Kidney (tissue), 14 donors: ENCODE measurements around the gene ARID1B. TPM values are rescaled to one million over a fixed set of nuclear protein-coding genes. Genes with fewer than 3 reads are reported as not detected.

Source experiments
- DNase-seq, 5 donors: peaks; one replicate each; pipeline ENCODE4 v3.0.0-alpha.2; 2013 to 2020
- FAIRE-seq: peaks from 2 replicates; lab custom pipeline; 2012; peaks lifted over from hg19 to GRCh38; lab: Jason Lieb, UNC
- H3K27ac ChIP-seq, 2 donors: one replicate each; pipeline ENCODE4 v1.7.0; 2013; ENCODE audit warnings: low read depth in 2 of 2, low read length in 2 of 2, inconsistent platforms in 1 of 2
- H3K27me3 ChIP-seq: one replicate; pipeline ENCODE4 v1.7.1; 2013; ENCODE audit warnings: low read length, inconsistent platforms; ENCODE audit not compliant: control insufficient read depth, insufficient read depth
- H3K36me3 ChIP-seq, 3 donors: one replicate each; pipeline versions ENCODE4 v1.7.0 to v1.7.1; 2013; ENCODE audit warnings: low read length in 3 of 3, control low read depth in 1 of 3, inconsistent platforms in 1 of 3; ENCODE audit not compliant: insufficient read depth in 3 of 3, control insufficient read depth in 2 of 3
- H3K4me1 ChIP-seq, 3 donors: one replicate each; pipeline versions ENCODE4 v1.7.0 to v1.7.1; 2013; ENCODE audit warnings: low read length in 3 of 3, inconsistent platforms in 1 of 3, low read depth in 1 of 3; ENCODE audit not compliant: control insufficient read depth in 2 of 3, insufficient read depth in 2 of 3
- H3K4me3 ChIP-seq, 3 donors: one replicate each; pipeline versions ENCODE4 v1.7.0 to v1.8.1; 2013; ENCODE audit warnings: low read length in 3 of 3, control low read depth in 1 of 3, inconsistent platforms in 1 of 3
- H3K9ac ChIP-seq, 3 donors: one replicate each; pipeline versions ENCODE4 v1.7.0 to v1.7.1; 2013; ENCODE audit warnings: low read length in 3 of 3, control low read depth in 1 of 3, inconsistent platforms in 1 of 3
- H3K9me3 ChIP-seq, 3 donors: one replicate each; pipeline versions ENCODE4 v1.7.0 to v1.7.1; 2013; ENCODE audit warnings: low read length in 3 of 3, control low read depth in 1 of 3, inconsistent platforms in 1 of 3; ENCODE audit not compliant: control insufficient read depth in 2 of 3, insufficient read depth in 1 of 3
- intact Hi-C: fragments of 100-400 bp; cut with DNase I; formaldehyde crosslinking; loops from one replicate; pipeline ENCODE4 v1.11.1; 2022
- polyA plus RNA-seq: library from polyadenylated mRNA; stranded (reverse); fragments of 350-450 nt; fragmentation: Illumina TruSeq; extraction: RNeasy Lipid Tissue Mini Kit (QIAGEN cat#74804); gene quantifications from one replicate; pipeline ENCODE4 v1.2.3, GENCODE V29; 2014; ENCODE audit warnings: low read depth, low replicate concordance; ENCODE audit not compliant: insufficient read depth
- total RNA-seq: library from RNA; stranded (reverse); fragmentation: NEBNext Ultra II Directional; extraction: Animal tissue kit (Norgen Biotek cat#: 25700); gene quantifications from one replicate; pipeline ENCODE4 v1.2.1, GENCODE V29; 2021
- TF ChIP-seq, protein P1 (sequence below): IDR thresholded peaks from 3 replicates; pipeline ENCODE4 v1.5.1; 2012; ENCODE audit warnings: mild to moderate bottlenecking, moderate library complexity, borderline replicate concordance; ENCODE audit not compliant: insufficient read depth; ENCODE audit errors: extremely low read depth
- donor health status: control.
- donor health status: control.
- donor health status: control.
- donor health status: control.
- donor health status: control.
- donor health status: DM: yes; HTN: yes; CAD: no.
- donor health status: Normal renal cell carcinoma (clear cell type).

The ARID1B gene
- total and polyA plus RNA-seq, 2 donors from 2014 or later, result 16.4 to 110 TPM

DNA sequence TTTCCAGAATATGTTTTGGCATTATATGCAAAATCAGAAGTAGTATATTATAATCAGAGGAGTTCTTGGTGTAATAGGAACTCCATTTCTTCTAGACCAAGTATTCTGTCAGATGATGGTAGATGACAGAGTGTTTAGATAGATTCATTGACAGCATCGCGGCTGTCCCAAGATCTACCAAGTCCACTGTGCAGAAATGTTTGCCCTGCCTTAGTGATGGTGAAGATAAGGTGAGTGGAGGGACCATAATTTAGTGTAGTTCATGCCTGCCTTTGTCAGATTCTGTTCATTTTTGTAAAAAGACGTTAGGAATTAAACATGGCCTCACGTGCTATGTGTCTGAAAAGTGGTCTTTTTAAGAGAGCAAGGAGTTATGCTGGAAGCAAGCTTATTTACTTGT is 270.1 kb downstream of the ARID1B start:
- Histone ChIP-seq H3K9me3 (no peaks in the 10 kb centered on the region), H3K4me1 (peaks cover 0 to 4% (median 3%) of the 10 kb centered on the region in 3 donors), H3K27me3 (no peaks in the 10 kb centered on the region), H3K36me3 (no peaks in the 10 kb centered on the region), H3K9ac (no peak overlapping the region), H3K27ac (no peak overlapping the region), H3K4me3 (no peak overlapping the region)
- intact Hi-C loops, result no loop called here
- TF ChIP-seq, protein P1, sequence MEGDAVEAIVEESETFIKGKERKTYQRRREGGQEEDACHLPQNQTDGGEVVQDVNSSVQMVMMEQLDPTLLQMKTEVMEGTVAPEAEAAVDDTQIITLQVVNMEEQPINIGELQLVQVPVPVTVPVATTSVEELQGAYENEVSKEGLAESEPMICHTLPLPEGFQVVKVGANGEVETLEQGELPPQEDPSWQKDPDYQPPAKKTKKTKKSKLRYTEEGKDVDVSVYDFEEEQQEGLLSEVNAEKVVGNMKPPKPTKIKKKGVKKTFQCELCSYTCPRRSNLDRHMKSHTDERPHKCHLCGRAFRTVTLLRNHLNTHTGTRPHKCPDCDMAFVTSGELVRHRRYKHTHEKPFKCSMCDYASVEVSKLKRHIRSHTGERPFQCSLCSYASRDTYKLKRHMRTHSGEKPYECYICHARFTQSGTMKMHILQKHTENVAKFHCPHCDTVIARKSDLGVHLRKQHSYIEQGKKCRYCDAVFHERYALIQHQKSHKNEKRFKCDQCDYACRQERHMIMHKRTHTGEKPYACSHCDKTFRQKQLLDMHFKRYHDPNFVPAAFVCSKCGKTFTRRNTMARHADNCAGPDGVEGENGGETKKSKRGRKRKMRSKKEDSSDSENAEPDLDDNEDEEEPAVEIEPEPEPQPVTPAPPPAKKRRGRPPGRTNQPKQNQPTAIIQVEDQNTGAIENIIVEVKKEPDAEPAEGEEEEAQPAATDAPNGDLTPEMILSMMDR, result no peak
- no peak for DNase-seq
- no peak for FAIRE-seq

DNA sequence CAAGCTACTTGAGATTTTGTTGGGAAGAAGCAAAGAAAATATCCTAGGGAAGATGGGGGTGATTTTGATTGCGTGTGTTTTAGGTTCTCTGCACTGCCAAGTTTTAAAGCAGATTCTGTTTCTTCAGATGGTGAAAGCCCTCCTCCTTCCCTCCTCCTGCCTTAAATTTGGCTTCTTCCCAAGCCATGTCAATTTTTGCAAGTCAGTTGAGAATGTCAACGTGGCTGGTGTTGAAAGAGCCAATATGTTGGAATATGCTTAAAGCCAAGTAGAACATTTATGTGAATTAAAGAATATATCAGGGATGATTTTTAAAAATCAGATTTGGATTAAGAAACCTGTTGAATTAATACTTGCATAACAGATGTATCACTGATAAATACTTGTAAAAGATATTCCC is 270.8 kb downstream of the ARID1B start:
- no peak for FAIRE-seq
- intact Hi-C loops, result no loop called here
- TF ChIP-seq, protein P1, result no peak

GRCh38 chr6:157049133-157049532 is 272.0 kb downstream of the ARID1B start:
- Histone ChIP-seq H3K9ac (no peak overlapping the region), H3K4me1 (peaks cover 0 to 4% (median 3%) of the 10 kb centered on the region in 3 donors), H3K36me3 (no peaks in the 10 kb centered on the region), H3K27ac (no peak overlapping the region), H3K4me3 (no peak overlapping the region), H3K9me3 (no peaks in the 10 kb centered on the region), H3K27me3 (no peaks in the 10 kb centered on the region)
- intact Hi-C loops, result no loop called here
- FAIRE-seq (no peak), DNase-seq (no peak)
- TF ChIP-seq, protein P1, result no peak

More for the DNA sequence above, 270.8 kb downstream of the ARID1B start:
- Histone ChIP-seq H3K9ac (no peak overlapping the region), H3K4me1 (peaks cover 0 to 4% (median 3%) of the 10 kb centered on the region in 3 donors), H3K9me3 (no peaks in the 10 kb centered on the region), H3K4me3 (no peak overlapping the region), H3K27ac (no peak overlapping the region), H3K36me3 (no peaks in the 10 kb centered on the region), H3K27me3 (no peaks in the 10 kb centered on the region)
- DNase-seq, result no peak
